KOPT-K1 (cell line): ENCODE measurements around the gene CELSR1.

Experiments
- H3K27ac ChIP-seq: fragments of 200-600 bp; sonication (generic); 2 replicates; pipeline ENCODE4 v1.5.1; 2016; ENCODE audit warnings: antibody characterized with exemption, mild to moderate bottlenecking, low read depth, low read length; ENCODE audit not compliant: poor library complexity, severe bottlenecking
- H3K36me3 ChIP-seq: fragments of 200-600 bp; sonication (generic); 2 replicates; pipeline ENCODE4 v1.5.1; 2017; ENCODE audit warnings: antibody characterized with exemption, mild to moderate bottlenecking, low read length, moderate library complexity; ENCODE audit not compliant: insufficient read depth
- H3K9me3 ChIP-seq: fragments of 200-600 bp; sonication (generic); 2 replicates; pipeline ENCODE4 v1.5.1; 2017; ENCODE audit warnings: antibody characterized with exemption, low read length, mild to moderate bottlenecking; ENCODE audit not compliant: insufficient read depth, poor library complexity, severe bottlenecking

CELSR1 gene

DNA sequence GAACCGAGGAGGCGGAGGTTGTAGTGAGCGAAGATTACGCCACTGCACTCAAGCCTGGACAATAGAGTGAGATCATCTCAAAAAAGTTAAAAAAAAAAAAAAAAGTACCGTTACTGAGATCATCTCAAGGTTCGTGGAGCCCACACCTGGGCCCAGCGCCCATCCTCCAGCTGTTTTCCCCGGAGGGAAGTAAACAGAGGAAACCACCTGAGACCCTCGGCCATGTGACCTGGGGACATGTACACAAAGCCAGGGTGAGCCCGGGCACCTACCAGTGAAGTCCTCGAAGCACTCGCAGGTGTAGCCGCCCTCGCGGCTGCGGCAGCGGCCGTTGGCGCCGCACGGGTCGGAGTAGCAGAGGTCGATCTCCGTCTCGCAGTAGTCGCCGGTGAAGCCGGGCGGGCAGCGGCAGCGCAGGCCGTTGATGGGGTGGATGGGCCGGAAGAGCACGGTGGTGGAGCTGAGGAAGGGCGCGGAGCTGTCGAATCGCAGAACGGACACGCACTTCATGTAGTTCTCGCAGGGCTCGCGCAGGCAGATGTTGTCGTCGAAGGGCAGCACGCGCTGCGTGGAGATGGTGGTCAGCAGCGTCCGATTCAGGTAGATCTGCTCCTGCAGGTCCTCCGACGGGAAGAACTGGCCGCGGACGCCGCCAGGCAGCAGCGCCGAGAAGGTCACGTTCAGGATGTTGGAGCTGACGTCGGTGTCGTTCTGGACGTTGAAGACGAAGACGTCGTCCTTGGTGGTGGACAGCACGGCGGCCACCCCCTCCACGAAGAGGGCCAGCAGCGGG, 73.8 kb downstream of the CELSR1 start:
- Histone ChIP-seq H3K27ac (no peak overlapping the region), H3K36me3 (no peaks in the 10 kb centered on the region), H3K9me3 (no peaks in the 10 kb centered on the region)

DNA sequence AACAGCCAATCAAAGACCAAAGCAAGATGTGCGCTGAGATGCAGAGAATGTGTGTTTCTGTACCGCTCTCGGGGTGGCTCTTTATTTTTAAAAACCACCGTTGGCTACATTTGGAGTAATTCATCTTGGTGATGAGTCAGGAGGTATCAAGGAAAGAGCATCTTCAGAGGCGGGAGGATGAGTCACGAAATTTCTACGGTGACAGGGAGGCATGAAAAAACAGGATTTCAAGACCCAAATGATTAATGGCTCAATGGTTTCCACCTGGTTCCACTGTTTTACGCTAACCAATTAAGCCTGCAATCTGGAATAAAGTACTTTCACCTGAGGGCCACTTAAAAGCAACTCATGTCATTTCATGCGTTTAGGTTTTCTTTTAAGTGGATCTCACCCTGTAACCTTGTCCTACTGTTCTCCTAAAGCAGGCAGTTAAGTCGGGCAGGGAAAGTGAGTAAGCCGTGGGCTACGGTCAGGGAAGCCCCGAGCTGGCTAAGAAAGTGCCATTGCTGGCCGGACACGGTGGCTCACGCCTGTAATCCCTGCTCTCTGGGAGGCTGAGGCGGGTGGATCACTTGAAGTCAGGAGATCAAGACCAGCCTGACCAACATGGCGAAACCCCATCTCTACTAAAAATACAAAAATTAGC, 74.6 kb downstream of the CELSR1 start:
- Histone ChIP-seq H3K27ac (no peak overlapping the region), H3K9me3 (no peaks in the 10 kb centered on the region), H3K36me3 (no peaks in the 10 kb centered on the region)

DNA sequence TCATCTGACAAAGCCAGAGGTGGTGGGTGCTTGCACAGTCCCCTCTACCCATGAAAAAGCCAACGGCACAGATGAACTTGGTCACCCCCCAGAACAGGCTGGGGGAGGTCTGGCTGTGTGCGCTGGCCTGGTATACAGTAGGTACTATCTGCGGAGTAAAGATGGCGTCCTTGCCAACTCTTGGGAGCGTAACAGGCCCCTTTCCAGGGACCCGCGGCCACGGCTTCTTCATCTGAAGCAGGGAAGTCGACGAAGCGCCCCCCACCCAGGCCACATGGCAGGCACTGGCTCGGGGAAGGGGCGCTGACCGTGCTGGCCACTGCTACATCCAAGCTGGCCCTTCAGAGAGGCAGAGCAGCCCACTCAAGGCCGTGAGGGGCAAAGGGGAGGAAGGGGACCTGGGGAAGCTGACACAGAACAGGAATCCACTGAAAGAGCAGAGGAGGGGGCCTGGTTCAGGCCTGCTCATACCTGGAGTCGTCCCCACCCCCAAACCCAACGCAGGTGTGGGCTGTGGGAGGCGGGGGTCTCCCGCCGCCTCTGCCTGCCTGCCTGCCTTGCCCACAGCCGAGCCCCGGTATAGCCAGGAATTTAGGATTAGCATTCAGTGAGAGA, 75.7 kb downstream of the CELSR1 start:
- Histone ChIP-seq H3K9me3 (no peaks in the 10 kb centered on the region), H3K36me3 (no peaks in the 10 kb centered on the region), H3K27ac (no peak overlapping the region)

DNA sequence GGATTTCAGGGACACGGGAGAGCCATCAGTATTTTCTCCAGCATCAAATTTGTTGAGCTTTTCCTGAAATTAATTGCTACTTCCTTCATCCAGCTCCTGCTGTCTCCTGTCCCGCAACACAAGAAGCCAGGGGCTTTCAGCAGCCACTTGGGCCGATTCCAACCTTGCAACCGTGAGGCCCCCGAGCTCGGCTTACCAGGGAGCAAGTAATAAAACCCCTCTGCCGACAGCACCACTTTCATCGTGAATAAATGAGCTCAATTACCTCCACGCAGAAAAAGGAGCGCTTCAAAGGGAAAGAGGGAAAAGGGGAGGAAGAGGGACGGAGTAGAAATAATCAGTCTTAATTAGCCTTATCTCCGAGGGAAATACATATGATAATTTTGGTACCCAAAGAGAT, 76.6 kb downstream of the CELSR1 start:
- H3K9me3 ChIP-seq = no peaks in the 10 kb centered on the region
- H3K36me3 ChIP-seq = no peaks in the 10 kb centered on the region
- H3K27ac ChIP-seq = no peak overlapping the region

DNA sequence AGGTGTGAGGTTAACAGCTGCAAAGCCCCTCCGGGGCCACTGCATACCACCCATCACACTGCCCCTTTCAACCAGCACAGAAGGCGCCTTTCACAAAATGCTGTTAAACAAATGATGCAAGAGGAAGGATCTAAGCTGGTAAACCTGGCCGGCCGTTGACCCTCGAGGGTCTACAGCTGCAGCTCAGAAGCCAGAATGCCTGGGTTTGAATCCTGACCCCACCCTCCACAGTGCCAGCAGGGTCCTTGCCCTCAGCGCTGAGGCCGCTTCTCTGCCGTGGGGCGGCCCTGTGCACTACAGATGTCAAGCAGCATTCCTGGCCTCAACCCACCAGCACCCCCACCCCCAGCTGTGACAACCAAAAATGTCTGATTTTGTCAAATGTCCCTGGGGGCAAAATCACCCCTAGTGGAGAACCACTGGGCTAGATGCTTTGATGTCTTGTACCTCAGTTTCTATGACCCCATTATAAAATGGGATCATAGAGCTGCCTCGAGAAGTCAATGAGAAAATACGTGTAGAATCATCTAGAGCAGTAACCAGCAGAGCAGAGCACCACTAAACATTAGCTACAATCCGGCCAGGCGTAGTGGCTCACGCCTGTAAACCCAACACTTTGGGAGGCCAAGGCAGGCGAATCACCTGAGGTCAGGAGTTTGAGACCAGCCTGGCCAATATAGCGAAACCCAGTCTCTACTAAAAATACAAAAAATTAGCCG, 77.9 kb downstream of the CELSR1 start:
- H3K27ac ChIP-seq = no peak overlapping the region
- no peaks in the 10 kb centered on the region for H3K9me3 ChIP-seq
- H3K36me3 ChIP-seq = no peaks in the 10 kb centered on the region

DNA sequence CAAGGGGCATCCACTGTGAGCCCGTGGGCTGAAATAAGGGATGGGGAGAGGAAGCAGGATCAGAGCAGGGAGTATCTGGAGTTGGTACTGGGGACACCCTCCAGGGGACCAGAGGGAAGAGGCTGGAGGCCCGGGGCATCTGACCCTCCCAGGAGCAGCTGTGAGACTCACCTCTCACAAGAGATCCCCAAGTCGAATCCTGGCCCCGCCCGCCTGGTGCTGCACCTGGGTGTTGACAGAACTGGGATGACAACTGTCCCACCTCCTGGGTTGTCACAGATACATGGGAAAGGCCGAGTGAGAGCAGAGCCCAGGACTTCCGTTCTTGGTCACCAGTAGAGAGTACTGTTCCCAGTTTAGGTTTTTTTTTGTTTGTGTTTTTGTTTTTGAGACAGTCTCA, 78.9 kb downstream of the CELSR1 start:
- Histone ChIP-seq H3K9me3 (no peaks in the 10 kb centered on the region), H3K36me3 (no peaks in the 10 kb centered on the region), H3K27ac (no peak overlapping the region)

DNA sequence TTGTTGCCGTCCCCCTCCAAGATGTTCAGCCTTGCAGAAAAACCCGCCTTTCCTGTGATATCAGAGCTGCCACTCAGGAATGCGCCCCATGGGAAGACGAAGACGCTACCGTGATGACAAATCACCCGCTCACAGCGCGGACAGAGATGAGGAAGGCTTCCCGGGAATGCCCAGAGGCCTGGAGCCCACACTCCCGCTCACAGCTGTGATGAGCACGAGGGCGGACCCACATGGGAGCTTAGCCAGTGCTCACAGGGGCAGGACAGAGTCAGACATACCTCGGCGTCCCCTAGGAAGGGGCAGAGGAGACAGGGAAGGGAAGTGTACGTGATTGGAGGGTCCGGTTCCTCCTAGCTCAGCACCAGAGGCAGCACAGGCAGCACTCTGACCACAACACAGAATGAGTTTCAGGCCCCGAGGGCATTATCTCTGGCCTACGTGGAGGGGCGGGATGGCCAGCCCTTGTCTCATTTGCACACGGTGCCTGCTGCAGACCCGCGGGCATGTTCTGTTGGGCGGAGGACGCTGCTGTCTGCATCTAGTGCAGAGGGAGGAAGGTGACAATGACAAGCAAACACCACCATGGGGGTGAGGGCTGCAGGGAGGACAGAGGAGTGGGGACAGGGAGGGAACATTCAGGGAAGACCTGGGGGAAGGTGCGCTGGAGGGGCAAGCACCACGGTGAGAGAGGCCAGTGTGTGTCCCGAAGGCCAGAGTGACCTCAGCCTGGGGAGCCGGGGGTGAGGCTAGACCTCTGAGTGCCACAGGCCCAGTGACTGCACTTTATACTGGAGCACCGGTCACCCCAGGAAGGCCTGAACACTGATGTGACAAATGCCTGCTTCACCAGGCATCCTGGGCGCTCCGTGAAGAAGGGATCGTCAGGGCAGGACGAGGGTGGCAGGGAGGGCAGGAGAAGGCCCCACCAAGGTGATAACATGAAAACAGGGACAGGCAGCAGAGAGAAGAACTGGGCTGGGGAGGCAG, 79.6 kb downstream of the CELSR1 start:
- Histone ChIP-seq H3K9me3 (no peaks in the 10 kb centered on the region), H3K27ac (no peak overlapping the region), H3K36me3 (no peaks in the 10 kb centered on the region)

DNA sequence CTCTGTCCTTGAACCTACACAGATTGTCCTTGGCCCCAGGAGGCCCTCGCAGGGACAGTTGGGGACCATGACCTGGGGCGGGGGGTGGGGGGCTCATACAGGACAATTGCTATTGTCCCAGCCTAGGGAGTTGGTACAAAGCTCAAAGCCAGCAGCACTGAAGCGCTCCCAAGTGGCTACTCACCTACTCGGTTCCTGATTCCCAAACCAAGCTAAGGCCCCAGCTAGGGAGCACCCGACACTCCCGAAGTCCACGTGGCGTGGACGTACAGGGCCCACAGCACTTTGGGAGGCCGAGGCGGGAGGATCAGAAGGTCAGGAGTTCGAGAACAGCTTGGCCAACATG, 80.6 kb downstream of the CELSR1 start:
- no peak overlapping the region for H3K27ac ChIP-seq
- no peaks in the 10 kb centered on the region for H3K36me3 ChIP-seq
- H3K9me3 ChIP-seq = no peaks in the 10 kb centered on the region

DNA sequence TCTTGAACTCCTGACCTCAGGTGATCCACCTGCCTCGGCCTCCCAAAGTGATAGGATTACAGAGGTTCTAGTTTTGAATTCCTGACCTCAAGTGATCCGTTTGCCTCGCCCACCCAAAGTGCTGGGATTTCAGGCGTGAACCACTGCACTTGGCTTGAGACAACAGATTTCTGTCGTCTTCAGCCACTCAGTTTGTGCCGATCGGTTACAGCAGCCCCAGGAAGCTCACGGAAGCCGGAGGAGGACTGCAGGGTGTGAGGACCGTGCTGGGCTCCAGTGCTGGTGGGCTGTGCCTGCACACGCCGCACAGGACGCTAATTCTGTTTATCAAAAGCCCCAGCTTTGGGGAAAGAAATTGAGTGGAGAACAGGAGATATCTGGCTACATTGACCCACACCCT, 82.0 kb downstream of the CELSR1 start:
- no peaks in the 10 kb centered on the region for H3K36me3 ChIP-seq
- no peak overlapping the region for H3K27ac ChIP-seq
- no peaks in the 10 kb centered on the region for H3K9me3 ChIP-seq

DNA sequence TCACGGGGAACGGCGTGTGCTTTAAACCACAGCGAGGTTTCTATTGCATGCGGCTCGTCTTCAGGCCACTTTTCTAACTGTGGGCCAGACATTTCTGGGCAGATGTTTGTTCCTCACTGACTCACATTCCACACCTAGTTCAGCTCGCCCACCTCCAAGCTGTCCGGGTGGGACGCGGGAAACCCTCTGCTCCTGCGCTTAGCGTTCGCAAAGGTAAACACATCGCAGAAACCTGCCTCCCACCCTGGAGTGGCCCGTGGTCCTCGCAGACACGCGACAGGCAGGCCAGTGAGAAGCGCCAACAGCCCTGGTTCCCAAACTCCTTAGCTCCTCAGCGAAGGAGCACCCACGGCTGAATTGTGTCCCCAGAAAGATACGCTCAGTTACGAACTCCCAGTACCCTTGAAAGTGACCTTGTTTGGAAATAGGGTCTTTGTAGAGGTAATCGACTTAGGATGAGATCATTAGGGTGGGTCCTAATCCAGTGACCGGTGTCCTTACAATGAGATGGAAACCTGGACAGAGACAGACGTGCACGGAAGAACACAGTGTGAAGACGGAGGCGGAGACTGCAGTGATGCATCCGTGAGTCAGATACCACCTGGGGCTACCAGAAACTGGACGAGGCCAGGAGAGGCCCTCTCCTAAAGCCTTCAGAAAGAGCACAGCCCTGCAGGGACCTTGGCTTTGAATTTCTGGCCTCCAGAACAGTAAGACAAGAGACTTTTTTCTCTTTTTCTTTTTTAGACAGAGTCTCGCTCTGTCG, 82.7 kb downstream of the CELSR1 start:
- no peak overlapping the region for H3K27ac ChIP-seq
- H3K9me3 ChIP-seq = no peaks in the 10 kb centered on the region
- no peaks in the 10 kb centered on the region for H3K36me3 ChIP-seq

DNA sequence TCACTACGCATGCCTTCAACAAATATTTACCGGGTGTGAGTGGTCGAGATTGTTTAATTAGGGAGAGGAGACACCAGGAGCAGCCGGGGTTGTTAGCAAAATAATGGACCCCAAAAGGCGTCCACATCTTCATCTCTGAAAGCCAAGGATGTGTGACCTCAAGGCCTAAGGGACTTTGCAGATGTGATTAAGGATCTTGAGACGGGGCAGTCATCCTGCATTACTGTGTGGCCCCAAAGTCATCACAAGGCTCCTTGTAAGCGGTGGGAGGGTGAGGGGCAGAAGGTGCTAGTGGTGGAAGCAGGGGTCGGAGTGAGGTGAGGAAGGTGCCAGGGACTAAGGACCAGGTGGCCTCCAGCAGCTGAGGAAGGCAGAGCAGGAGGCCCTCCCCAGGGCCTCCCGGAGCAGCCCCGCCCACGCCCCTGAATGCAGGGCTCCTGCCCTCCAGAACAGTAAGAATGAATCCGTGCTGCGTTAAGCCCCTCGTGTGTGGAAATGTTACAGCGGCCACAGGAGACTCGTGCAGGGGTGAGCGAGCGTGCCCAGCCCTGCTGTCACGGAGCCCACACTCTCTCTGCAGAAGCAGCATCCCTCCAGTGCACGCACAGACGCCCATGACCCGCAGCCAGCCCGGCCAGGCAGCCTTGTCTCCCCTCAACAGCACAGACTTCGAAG, 83.5 kb downstream of the CELSR1 start:
- Histone ChIP-seq H3K36me3 (no peaks in the 10 kb centered on the region), H3K27ac (no peak overlapping the region), H3K9me3 (no peaks in the 10 kb centered on the region)

DNA sequence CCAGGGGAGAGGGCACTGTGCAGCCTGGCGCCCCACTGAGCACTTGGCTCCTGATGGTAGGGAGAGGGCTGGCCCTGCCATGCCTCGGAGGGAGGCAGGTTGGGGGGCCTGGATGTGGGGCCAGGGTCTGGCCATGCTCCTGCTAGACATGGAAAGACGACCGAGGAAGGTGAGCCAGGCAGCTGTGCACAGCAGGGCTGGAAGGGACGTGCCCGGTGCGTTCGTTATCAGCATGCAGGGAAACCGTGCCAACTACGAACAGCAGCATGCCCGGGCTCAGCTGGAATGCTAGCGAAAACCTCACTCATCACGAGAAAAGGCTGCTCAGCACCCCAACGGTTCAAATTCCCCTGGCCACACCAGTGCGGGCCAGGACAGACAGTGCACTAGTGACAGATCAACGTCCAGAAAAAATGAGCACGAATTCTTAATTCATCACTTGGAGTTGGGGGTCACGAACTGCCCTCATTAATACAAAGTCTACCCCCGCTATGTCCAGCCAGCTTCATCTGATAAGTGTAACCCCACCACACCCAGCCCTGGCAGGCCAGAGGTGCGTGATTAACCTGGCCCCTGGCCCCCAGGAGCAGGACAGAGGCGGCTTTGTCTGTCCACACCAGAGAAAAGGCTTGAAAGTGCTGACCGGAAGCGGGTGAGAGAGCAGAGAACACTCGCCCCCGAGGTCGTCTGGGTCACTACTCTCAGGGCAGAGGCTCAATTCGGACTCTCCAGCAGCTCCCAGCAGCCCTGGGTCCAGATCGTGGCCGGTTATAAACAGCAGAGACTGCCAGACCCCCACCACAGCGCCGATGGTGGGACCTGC, 84.2 kb downstream of the CELSR1 start:
- H3K9me3 ChIP-seq = no peaks in the 10 kb centered on the region
- no peak overlapping the region for H3K27ac ChIP-seq
- H3K36me3 ChIP-seq = no peaks in the 10 kb centered on the region
